Measurements from ENCODE around the gene DNAJB2. TPM values are rescaled to one million over a fixed set of nuclear protein-coding genes. Genes with fewer than 3 reads are reported as not detected.

Gene DNAJB2
- total RNA-seq, 2 experiments from 2014 or later: 48.2 to 49.0 TPM

- peaks cover 2% of the 10 kb centered on the region for H3K9me3 Mint-ChIP-seq (ENCODE audit: low read depth)
- H3K4me3 Mint-ChIP-seq: no peak overlapping the region
- H3K27ac Mint-ChIP-seq: no peak overlapping the region
- ATAC-seq: peak; percentile 42
- H3K36me3 Mint-ChIP-seq: no peaks in the 10 kb centered on the region
- CTCF ChIA-PET: no interaction called here
- H3K27me3 Mint-ChIP-seq: peaks cover 73% of the 10 kb centered on the region
- DNase-seq: no peak
- H3K4me1 Mint-ChIP-seq: no peaks in the 10 kb centered on the region
Measured at GRCh38 chr2:219331560-219332213, 52.5 kb downstream of the DNAJB2 start.

DNA sequence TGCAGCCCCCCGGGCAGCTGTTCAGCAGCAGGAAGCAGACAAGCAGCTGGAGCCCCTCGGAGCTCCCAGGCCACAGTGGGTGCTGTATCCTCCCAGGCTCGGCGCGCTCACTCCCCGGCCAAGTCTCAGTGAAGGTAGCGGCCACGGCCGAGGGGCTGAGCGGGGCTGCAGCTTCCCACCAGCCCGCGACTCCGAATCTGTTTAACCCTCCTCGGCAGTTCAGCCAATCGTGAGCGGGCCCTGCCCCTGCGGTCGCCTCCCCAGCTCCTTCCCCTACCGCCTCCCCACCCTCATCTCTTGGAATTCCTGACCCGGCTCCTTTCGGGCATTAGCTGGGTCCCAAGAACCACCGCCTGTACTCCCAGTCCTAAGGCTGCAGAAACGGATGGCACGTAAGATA is 53.4 kb downstream of the DNAJB2 start, which contains the start of gene RESP18:
RESP18 (minus strand) TSS at position 203 of the 400 bp plus-strand sequence.
- no peak for ATAC-seq
- Mint-ChIP-seq H3K27me3 (peaks cover 78% of the 10 kb centered on the region), H3K27ac (no peak within 1 kb of the TSS), H3K4me1 (no peaks in the 10 kb centered on the region), H3K9me3 (ENCODE audit: low read depth) (peaks cover 2% of the 10 kb centered on the region), H3K36me3 (no peaks in the 10 kb centered on the region), H3K4me3 (no peak within 1 kb of the TSS)
- DNase-seq: no peak
- CTCF ChIA-PET: no interaction called here

DNA sequence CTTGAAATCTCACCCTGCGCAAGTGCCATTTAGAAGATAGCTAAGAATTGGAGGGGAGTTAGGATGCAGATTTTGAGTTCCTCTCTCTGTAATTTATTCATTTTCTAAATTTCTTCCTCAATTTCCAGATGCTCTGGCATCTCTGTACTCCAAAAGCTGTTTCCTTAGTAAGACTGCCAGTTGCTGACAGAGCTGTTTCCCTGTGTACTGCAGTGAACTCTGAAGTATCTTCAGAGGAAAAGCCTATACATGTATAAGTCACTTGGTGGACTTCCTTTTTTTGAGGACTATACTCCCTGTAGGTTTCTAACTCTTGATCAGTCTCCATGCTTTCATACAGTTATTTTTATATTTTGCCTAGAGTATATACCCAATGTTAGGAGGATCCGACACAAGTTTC is 54.9 kb downstream of the DNAJB2 start:
- H3K9me3 Mint-ChIP-seq (ENCODE audit: low read depth): peaks cover 2% of the 10 kb centered on the region
- H3K36me3 Mint-ChIP-seq: no peaks in the 10 kb centered on the region
- no peak overlapping the region for H3K4me3 Mint-ChIP-seq
- H3K27me3 Mint-ChIP-seq: peaks cover 76% of the 10 kb centered on the region
- no peak for DNase-seq
- no peak overlapping the region for H3K27ac Mint-ChIP-seq
- CTCF ChIA-PET: no interaction called here
- ATAC-seq: no peak
- H3K4me1 Mint-ChIP-seq: no peaks in the 10 kb centered on the region

- Mint-ChIP-seq H3K36me3 (no peaks in the 10 kb centered on the region), H3K9me3 (ENCODE audit: low read depth) (peaks cover 2% of the 10 kb centered on the region), H3K4me1 (no peaks in the 10 kb centered on the region), H3K27me3 (peaks cover 77% of the 10 kb centered on the region), H3K27ac (no peak overlapping the region), H3K4me3 (no peak overlapping the region)
- ATAC-seq: no peak
- DNase-seq: no peak
- CTCF ChIA-PET: interaction anchor here (1.0 to 2.1 kb wide), 3 partner anchors 29 to 56 kb away, joined by 3 to 8 read pairs (median 3); partner anchors contain the start of gene DNAJB2
Measured at GRCh38 chr2:219335373-219335786, 56.2 kb downstream of the DNAJB2 start.

Small RNA genes within 50 kb of the gene (microRNA-seq; reads per million reads assigned to microRNA genes)
- not detected for gene MIR153-1

Other genes starting within 250 kb of the DNAJB2 start
- not detected for gene CFAP65, start 237.8 kb upstream of the DNAJB2 start, total RNA-seq
- gene IHH, start 218.4 kb upstream of the DNAJB2 start, total RNA-seq: not detected
- 10 to 100 TPM; 14.4 to 19.4 TPM for gene NHEJ1, start 118.6 kb upstream of the DNAJB2 start, total RNA-seq
- gene SLC23A3, start 109.3 kb upstream of the DNAJB2 start, total RNA-seq: 1 to 10 TPM; 2.6 to 3.2 TPM
- gene CNPPD1, start 102.4 kb upstream of the DNAJB2 start, total RNA-seq: 10 to 100 TPM; 66.9 to 72.0 TPM
- 100 to 1,000 TPM in 1 of 2 experiments, 10 to 100 TPM in 1; 95.8 to 110 TPM for gene RETREG2, start 101.1 kb upstream of the DNAJB2 start, total RNA-seq
- 10 to 100 TPM; 60.2 to 60.6 TPM for gene ZFAND2B, start 72.6 kb upstream of the DNAJB2 start, total RNA-seq
- 10 to 100 TPM; 12.6 to 15.2 TPM for gene ABCB6, start 60.4 kb upstream of the DNAJB2 start, total RNA-seq
- gene ATG9A, start 49.7 kb upstream of the DNAJB2 start, total RNA-seq: 10 to 100 TPM; 56.6 to 60.7 TPM
- gene ANKZF1, start 49.6 kb upstream of the DNAJB2 start, total RNA-seq: 100 to 1,000 TPM in 1 of 2 experiments, 10 to 100 TPM in 1; 89.4 to 105 TPM
- 1 to 10 TPM; 4.3 to 4.9 TPM for gene GLB1L, start 33.9 kb upstream of the DNAJB2 start, total RNA-seq
- gene STK16, start 33.9 kb upstream of the DNAJB2 start, total RNA-seq: 10 to 100 TPM; 37.3 to 41.7 TPM
- not detected for gene TUBA4B, start 26.1 kb upstream of the DNAJB2 start, total RNA-seq
- gene TUBA4A, start 25.4 kb upstream of the DNAJB2 start, total RNA-seq: 100 to 1,000 TPM; 244 to 337 TPM
- gene PTPRN, start 30.0 kb downstream of the DNAJB2 start, total RNA-seq: under 1 TPM in 1 of 2 experiments, not detected in 1; 0.28 TPM
- gene RESP18, start 53.4 kb downstream of the DNAJB2 start, total RNA-seq: not detected
- 10 to 100 TPM; 60.3 to 64.8 TPM for gene DNPEP, start 108.5 kb downstream of the DNAJB2 start, total RNA-seq
- gene DES, start 139.0 kb downstream of the DNAJB2 start, total RNA-seq: not detected
- gene SPEG, start 155.5 kb downstream of the DNAJB2 start, total RNA-seq: 1 to 10 TPM in 1 of 2 experiments, under 1 TPM in 1; 0.52 to 1.3 TPM
- gene GMPPA, start 219.5 kb downstream of the DNAJB2 start, total RNA-seq: 10 to 100 TPM; 36.5 to 42.6 TPM
- under 1 TPM in 1 of 2 experiments, not detected in 1; 0.09 TPM for gene ASIC4, start 235.1 kb downstream of the DNAJB2 start, total RNA-seq

All from activated CD8-positive, alpha-beta memory T cell treated with anti-CD3 and anti-CD28 coated beads, Interleukin-2, amount 10 ng/mL, durations not matched to agents 7 days and 5 days (primary cell).